HepG2 (cell line): Measurements from ENCODE around the gene OBP2A. TPM values are rescaled to one million over a fixed set of nuclear protein-coding genes. Genes with fewer than 3 reads are reported as not detected.

Experiments used
- BRCA1 ChIP-seq: sonication (generic); formaldehyde crosslinking; IDR thresholded peaks from 2 replicates; pipeline ENCODE4 v1.4.0; 2020; ENCODE audit warnings: missing genetic modification reagents
- GPBP1L1 ChIP-seq: sonication (generic); formaldehyde crosslinking; IDR thresholded peaks from 2 replicates; pipeline ENCODE4 v1.5.0; 2020; ENCODE audit warnings: mild to moderate bottlenecking, missing genetic modification reagents
- HDAC6 ChIP-seq: fragments of 200-600 bp; sonication (generic); IDR thresholded peaks from 2 replicates; pipeline ENCODE4 v1.7.0; 2017; ENCODE audit warnings: mild to moderate bottlenecking, antibody characterized with exemption, low read length, low read depth
- IRX3 ChIP-seq: sonication (generic); formaldehyde crosslinking; IDR thresholded peaks from 2 replicates; pipeline ENCODE4 v1.8.1; 2023; ENCODE audit warnings: mild to moderate bottlenecking, low read depth, missing genetic modification reagents, borderline replicate concordance
- MIXL1 ChIP-seq: IDR thresholded peaks from 2 replicates; pipeline ENCODE4 v1.6.1; 2016
- MXI1 ChIP-seq: IDR thresholded peaks from 3 replicates; pipeline ENCODE4 v1.6.1; 2012; ENCODE audit warnings: low read depth, low read length, inconsistent platforms, borderline replicate concordance
- SAP130 ChIP-seq: IDR thresholded peaks from 2 replicates; pipeline ENCODE4 v1.6.1; 2016; ENCODE audit warnings: low read depth
- SIN3A ChIP-seq: IDR thresholded peaks from 2 replicates; pipeline ENCODE4 v1.6.1; 2011; ENCODE audit warnings: low read depth, mild to moderate bottlenecking, control low read depth, low read length, borderline replicate concordance
- SRF ChIP-seq: IDR thresholded peaks from 2 replicates; pipeline ENCODE4 v1.6.1; 2011; ENCODE audit warnings: mild to moderate bottlenecking, low read depth, low read length, moderate library complexity
- TEAD2 ChIP-seq: sonication (generic); formaldehyde crosslinking; IDR thresholded peaks from 2 replicates; pipeline ENCODE4 v1.9.0; 2021; ENCODE audit warnings: missing genetic modification reagents
- ZC3H4 ChIP-seq: sonication (generic); formaldehyde crosslinking; IDR thresholded peaks from 2 replicates; pipeline ENCODE4 v1.4.0; 2020; ENCODE audit warnings: missing genetic modification reagents, borderline replicate concordance
- ZFP1 ChIP-seq: IDR thresholded peaks from 2 replicates; pipeline ENCODE4 v1.6.1; 2016
- ZNF512 ChIP-seq: sonication (generic); formaldehyde crosslinking; IDR thresholded peaks from 2 replicates; pipeline ENCODE4 v1.4.0; 2020; ENCODE audit warnings: mild to moderate bottlenecking, missing genetic modification reagents
- ZNF547 ChIP-seq: sonication (generic); formaldehyde crosslinking; IDR thresholded peaks from 2 replicates; pipeline ENCODE4 v1.5.1; 2020; ENCODE audit warnings: mild to moderate bottlenecking, missing genetic modification reagents
- ZNF552 ChIP-seq: sonication (generic); formaldehyde crosslinking; IDR thresholded peaks from 2 replicates; pipeline ENCODE4 v1.9.0; 2022; ENCODE audit warnings: missing genetic modification reagents, mild to moderate bottlenecking, borderline replicate concordance
- ZNF556 ChIP-seq: sonication (generic); formaldehyde crosslinking; IDR thresholded peaks from 2 replicates; pipeline ENCODE4 v1.4.0; 2020; ENCODE audit warnings: mild to moderate bottlenecking, missing genetic modification reagents, borderline replicate concordance
- ZNF564 ChIP-seq: sonication (generic); formaldehyde crosslinking; IDR thresholded peaks from 2 replicates; pipeline ENCODE4 v1.8.1; 2023; ENCODE audit warnings: mild to moderate bottlenecking, missing genetic modification reagents
- ZNF574 ChIP-seq: sonication (generic); formaldehyde crosslinking; IDR thresholded peaks from 2 replicates; pipeline ENCODE4 v1.4.0; 2020; ENCODE audit warnings: missing genetic modification reagents
- ZNF777 ChIP-seq: sonication (generic); formaldehyde crosslinking; IDR thresholded peaks from 2 replicates; pipeline ENCODE4 v1.4.0; 2020; ENCODE audit warnings: missing genetic modification reagents
- polyA plus RNA-seq, 8 experiments: library from polyadenylated mRNA; depleted of rRNA in 3 of 8; stranded (reverse) in 7 of 8; unstranded in 1 of 8; fragments of >200 nt; fragmentation: Illumina TruSeq in 4 of 8; extraction: Trizol in 4 of 8; gene quantifications; 2 replicates each; pipeline versions ENCODE4 v1.2.1 to v1.2.3, GENCODE V29; 2011 to 2016; ENCODE audit warnings: low read depth in 4 of 8, missing spikeins in 1 of 8, mixed read lengths in 1 of 8; ENCODE audit not compliant: insufficient read depth in 1 of 8
- total RNA-seq, 5 experiments: library from RNA; depleted of rRNA; stranded (reverse); fragments of >200 nt; fragmentation: Illumina TruSeq; extraction: Trizol; gene quantifications; 2 replicates each; pipeline ENCODE4 v1.2.3, GENCODE V29; 2016; ENCODE audit warnings: low read depth in 1 of 5
- TF ChIP-seq, protein P1 (sequence below): sonication (generic); formaldehyde crosslinking; IDR thresholded peaks from 2 replicates; pipeline ENCODE4 v1.8.0; 2022; ENCODE audit warnings: mild to moderate bottlenecking, missing genetic modification reagents
- TF ChIP-seq, protein P2 (sequence below): sonication (generic); formaldehyde crosslinking; IDR thresholded peaks from 2 replicates; pipeline ENCODE4 v1.8.0; 2022; ENCODE audit warnings: missing genetic modification reagents, low read depth, mild to moderate bottlenecking, borderline replicate concordance
- TF ChIP-seq, protein P3 (sequence below): IDR thresholded peaks from 2 replicates; pipeline ENCODE4 v1.6.1; 2016; ENCODE audit warnings: mild to moderate bottlenecking, missing biosample characterization, missing genetic modification reagents

Gene OBP2A
- total and polyA plus RNA-seq, 2 of the 13 experiments (the other 11 are each of a cell fraction or from before 2014, with no cell fraction given): 0.32 TPM; not detected in 1

- TF ChIP-seq ZNF574 (CRISPR knock-in tag): peak; percentile 99
- peak; percentile 87; the same call in 1 of the 2 replicates for TF ChIP-seq ZNF552 (CRISPR knock-in tag)
- no peak for TF ChIP-seq TEAD2 (CRISPR knock-in tag)
- peak; percentile 51; the same call in 1 of the 2 replicates for TF ChIP-seq BRCA1 (CRISPR knock-in tag)
- peak; percentile 28; the same call in 1 of the 2 replicates for TF ChIP-seq SIN3A
- no peak for TF ChIP-seq GPBP1L1 (CRISPR knock-in tag)
- TF ChIP-seq, protein P1, sequence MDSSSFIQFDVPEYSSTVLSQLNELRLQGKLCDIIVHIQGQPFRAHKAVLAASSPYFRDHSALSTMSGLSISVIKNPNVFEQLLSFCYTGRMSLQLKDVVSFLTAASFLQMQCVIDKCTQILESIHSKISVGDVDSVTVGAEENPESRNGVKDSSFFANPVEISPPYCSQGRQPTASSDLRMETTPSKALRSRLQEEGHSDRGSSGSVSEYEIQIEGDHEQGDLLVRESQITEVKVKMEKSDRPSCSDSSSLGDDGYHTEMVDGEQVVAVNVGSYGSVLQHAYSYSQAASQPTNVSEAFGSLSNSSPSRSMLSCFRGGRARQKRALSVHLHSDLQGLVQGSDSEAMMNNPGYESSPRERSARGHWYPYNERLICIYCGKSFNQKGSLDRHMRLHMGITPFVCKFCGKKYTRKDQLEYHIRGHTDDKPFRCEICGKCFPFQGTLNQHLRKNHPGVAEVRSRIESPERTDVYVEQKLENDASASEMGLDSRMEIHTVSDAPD (CRISPR knock-in tag): peak; percentile 66; the same call in 1 of the 2 replicates
- 0 out of 2 replicates have a peak, but pooled peaks have one; percentile 13 for TF ChIP-seq ZNF547 (CRISPR knock-in tag)
- peak; percentile 37; the same call in 1 of the 2 replicates for TF ChIP-seq MIXL1 (CRISPR knock-in tag)
- TF ChIP-seq HDAC6: no peak
- TF ChIP-seq SRF: no peak
- 0 out of 2 replicates have a peak, but pooled peaks have one; percentile 44 for TF ChIP-seq IRX3
- TF ChIP-seq ZNF512 (CRISPR knock-in tag): no peak
- TF ChIP-seq, protein P2, sequence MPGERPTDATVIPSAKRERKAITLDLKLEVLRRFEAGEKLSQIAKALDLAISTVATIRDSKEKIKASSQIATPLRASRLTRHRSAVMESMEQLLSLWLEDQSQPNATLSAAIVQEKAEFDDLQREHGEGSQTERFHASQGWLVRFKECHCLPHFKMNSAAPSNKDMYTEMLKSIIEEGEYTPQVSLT (CRISPR knock-in tag): no peak
- TF ChIP-seq ZNF556: peak; percentile 84
- TF ChIP-seq ZC3H4 (CRISPR knock-in tag): peak; percentile 83
- TF ChIP-seq, protein P3, sequence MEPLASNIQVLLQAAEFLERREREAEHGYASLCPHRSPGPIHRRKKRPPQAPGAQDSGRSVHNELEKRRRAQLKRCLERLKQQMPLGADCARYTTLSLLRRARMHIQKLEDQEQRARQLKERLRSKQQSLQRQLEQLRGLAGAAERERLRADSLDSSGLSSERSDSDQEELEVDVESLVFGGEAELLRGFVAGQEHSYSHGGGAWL (CRISPR knock-in tag): peak; percentile 68
- peak; percentile 65; the same call in 1 of the 2 replicates for TF ChIP-seq ZNF564
- peak; percentile 32; the same call in 1 of the 2 replicates for TF ChIP-seq ZNF777 (CRISPR knock-in tag)
- peak; percentile 77; the same call in 1 of the 3 replicates for TF ChIP-seq MXI1
- TF ChIP-seq ZFP1 (CRISPR knock-in tag): no peak
- TF ChIP-seq SAP130 (CRISPR knock-in tag): peak; percentile 86
Observed at GRCh38 chr9:135500525-135501260, 45.2 kb upstream of the OBP2A start, which contains the start of gene MRPS2 (continued).
